Measurements from ENCODE around the gene MDK. TPM values are rescaled to one million over a fixed set of nuclear protein-coding genes. Genes with fewer than 3 reads are reported as not detected.
A peak's percentile ranks its signal among the peaks of the same experiment; 100 is the strongest.

MDK gene
- total RNA-seq, 1 experiment from 2014 or later, result 286 TPM

DNA sequence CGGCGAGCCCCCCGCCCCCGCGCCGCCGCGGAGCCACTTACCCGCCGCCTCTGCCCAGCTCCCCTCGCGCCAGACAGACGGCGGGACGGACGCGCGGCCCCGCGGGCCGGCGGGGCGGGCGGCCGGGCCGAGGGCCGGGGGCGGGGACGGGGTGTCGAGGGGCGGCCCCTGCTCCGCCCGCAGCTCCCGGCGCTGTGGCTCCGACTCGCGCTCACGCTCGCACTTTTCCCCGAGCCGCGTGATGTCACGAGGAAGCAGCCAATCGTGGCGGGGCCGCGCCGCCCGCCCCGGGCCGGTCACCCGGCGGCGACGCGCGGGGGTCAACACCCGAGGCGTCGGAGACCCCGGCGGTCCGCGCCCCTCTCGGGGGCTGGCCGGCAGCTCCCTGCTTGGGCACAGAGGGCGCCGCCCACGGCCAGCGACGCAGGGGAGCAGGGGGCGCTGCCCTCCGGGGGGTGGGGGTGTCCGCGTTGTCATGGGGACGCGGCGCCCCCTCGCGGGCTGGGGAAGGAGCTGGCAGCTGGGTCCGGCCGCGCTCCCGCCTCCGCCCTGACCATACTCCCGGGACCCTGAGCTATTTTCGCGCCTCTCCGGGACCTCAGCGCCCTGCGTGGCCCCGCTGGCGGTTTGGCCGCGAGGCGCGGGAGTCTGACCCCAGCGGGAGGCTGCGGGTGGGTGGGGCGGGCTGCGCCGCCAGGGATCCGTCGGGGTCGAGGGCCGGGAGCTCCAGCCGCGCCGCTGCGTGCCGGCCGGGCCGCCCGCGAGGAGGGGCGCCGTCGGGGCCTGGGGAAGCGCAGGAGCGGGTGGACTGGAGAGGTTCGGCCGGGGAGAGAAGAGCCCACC is 10.3 kb downstream of the MDK start, which contains the start of gene CHRM4:
Gene CHRM4 (minus strand): TSS at position 199 of the 843 bp plus-strand sequence. CDS start 5,219 bp downstream, outside the sequence.
- Histone ChIP-seq H3K4me2 (ENCODE audit: low read length) (peak within 1 kb of the TSS; percentile 73), H4K20me1 (ENCODE audit: insufficient read depth) (no peaks in the 10 kb centered on the region), H3K79me2 (ENCODE audit: insufficient read depth, low read length) (no peaks in the 10 kb centered on the region), H3K9ac (ENCODE audit: low read length) (peak within 1 kb of the TSS; percentile 27; the same call in 1 of the 2 replicates), H3K9me3 (ENCODE audit: control insufficient read depth in 1 of 2, insufficient read depth in 1 of 2, low read depth in 1 of 2, low read length in 2 of 2) (no peaks in the 10 kb centered on the region), H3K4me1 (ENCODE audit: control insufficient read depth in 1 of 2, insufficient read depth in 2 of 2, low read length in 2 of 2) (peaks cover 5 to 46% of the 10 kb centered on the region in 2 experiments; a peak in 3 of 4 replicates), H3K36me3 (ENCODE audit: control insufficient read depth in 1 of 2, insufficient read depth in 2 of 2, low read length in 2 of 2) (no peaks in the 10 kb centered on the region), H3K27ac (ENCODE audit: low read depth, low read length) (peak within 1 kb of the TSS; percentile 15; the same call in 1 of the 2 replicates), H2AFZ (ENCODE audit: low read depth, low read length, poor library complexity, severe bottlenecking) (no peak within 1 kb of the TSS), H3K9me2 (ENCODE audit: insufficient read depth) (no peaks in the 10 kb centered on the region), H3K27me3 (ENCODE audit: insufficient read depth, low read length) (no peaks in the 10 kb centered on the region), H3K4me3 (replicated peaks in 1 of 2; ENCODE audit: low read depth in 1 of 2, low read length in 2 of 2) (peak within 1 kb of the TSS; percentile 30 to 47; a peak in 3 of 4 replicates)
- intact Hi-C loops (cut with micrococcal nuclease), result no loop called here
- no TSS peak for BruUV-seq (replicated peaks)
- DNase-seq (ENCODE audit: low read depth, low spot score) (no peak), ATAC-seq (peak; percentile 69)
- no peak for TF ChIP-seq YY1 (IDR thresholded peaks at IDR 0.05; ENCODE audit: extremely low read depth, insufficient replicate concordance, low read depth, low read length)
- no peak for TF ChIP-seq SIN3A (IDR thresholded peaks at IDR 0.05; ENCODE audit: low read depth)
- TF ChIP-seq SP1 (IDR thresholded peaks at IDR 0.05; ENCODE audit: low read depth), result no peak
- peak; percentile 33 to 65 (median 45); a peak in 5 of 6 replicates for TF ChIP-seq CTCF (IDR thresholded peaks at IDR 0.05 in 2 of 3, conservative IDR thresholded peaks at IDR 0.05 in 1 of 3; ENCODE audit: borderline replicate concordance in 1 of 3, insufficient read depth in 1 of 3, low read depth in 2 of 3, low read length in 2 of 3)
- TF ChIP-seq, protein P1, sequence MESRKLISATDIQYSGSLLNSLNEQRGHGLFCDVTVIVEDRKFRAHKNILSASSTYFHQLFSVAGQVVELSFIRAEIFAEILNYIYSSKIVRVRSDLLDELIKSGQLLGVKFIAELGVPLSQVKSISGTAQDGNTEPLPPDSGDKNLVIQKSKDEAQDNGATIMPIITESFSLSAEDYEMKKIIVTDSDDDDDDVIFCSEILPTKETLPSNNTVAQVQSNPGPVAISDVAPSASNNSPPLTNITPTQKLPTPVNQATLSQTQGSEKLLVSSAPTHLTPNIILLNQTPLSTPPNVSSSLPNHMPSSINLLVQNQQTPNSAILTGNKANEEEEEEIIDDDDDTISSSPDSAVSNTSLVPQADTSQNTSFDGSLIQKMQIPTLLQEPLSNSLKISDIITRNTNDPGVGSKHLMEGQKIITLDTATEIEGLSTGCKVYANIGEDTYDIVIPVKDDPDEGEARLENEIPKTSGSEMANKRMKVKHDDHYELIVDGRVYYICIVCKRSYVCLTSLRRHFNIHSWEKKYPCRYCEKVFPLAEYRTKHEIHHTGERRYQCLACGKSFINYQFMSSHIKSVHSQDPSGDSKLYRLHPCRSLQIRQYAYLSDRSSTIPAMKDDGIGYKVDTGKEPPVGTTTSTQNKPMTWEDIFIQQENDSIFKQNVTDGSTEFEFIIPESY (IDR thresholded peaks at IDR 0.05; ENCODE audit: extremely low read depth, insufficient replicate concordance, low read length), result no peak
- TF ChIP-seq RAD21 (IDR thresholded peaks at IDR 0.05; ENCODE audit: low read depth), result peak; percentile 50
- ChIA-PET POLR2A (interaction anchor here (0.7 to 0.8 kb wide), 2 partner anchors 8 to 125 kb away, joined by 4 read pairs; no protein-coding TSS in a partner anchor), CTCF (interaction anchor here (0.6 to 1.9 kb wide), 15 partner anchors 9 to 761 kb away, joined by 3 to 13 read pairs (median 3); no protein-coding TSS in a partner anchor), RAD21 (ENCODE audit: low non-redundant PET in 1 of 2, low total read pairs in 2 of 2, uncharacterized antibody in 2 of 2, unreplicated experiment in 2 of 2) (interaction anchor here (0.7 kb wide), 2 partner anchors 233 to 242 kb away, joined by 3 to 4 read pairs; no protein-coding TSS in a partner anchor)
